Measurements from ENCODE around the gene RAC3. TPM values are rescaled to one million over a fixed set of nuclear protein-coding genes. Genes with fewer than 3 reads are reported as not detected.

Gene RAC3
- total RNA-seq, 1 experiment from 2014 or later, result 84.8 TPM

DNA sequence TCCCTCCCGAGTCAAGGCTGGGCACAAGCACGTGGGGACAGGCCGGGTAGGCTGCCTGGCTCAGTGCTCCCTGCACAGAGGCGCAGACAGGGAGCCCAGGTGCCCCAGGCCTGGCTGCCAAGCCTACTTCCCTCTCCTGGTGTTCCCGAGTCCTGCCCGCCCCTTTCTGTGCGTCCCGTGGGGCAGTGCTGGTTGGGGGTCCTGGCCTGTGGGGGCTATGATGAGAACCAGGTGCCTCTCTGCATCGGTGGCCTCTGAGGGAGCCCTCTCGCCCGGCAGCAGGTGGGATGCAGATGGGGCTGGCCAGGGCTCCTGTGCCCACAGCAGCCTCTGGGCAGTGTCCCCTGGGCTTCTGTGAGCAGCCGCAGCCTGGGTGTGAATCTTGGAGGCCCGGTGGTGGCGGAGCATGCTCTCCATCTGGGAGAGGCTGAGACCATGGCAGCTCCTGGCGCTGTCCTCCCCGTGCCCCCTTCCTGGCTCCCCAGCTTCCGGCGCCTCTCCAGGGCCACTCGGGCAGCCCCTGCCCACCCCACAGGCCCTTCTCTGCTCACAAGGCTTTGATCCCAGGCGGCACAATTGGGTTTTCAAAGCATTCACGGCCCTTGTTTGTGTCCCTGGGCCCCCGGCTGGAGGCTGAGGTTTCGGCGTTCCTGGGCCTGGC is 16.0 kb upstream of the RAC3 start:
- Histone ChIP-seq H3K56ac (ENCODE audit: insufficient read length, low read depth, low read length) (no peak overlapping the region), H3K27ac (ENCODE audit: insufficient read length, low read depth, low read length) (no peak overlapping the region), H3K23me2 (ENCODE audit: insufficient read length, low read depth, low read length, poor library complexity, severe bottlenecking) (no peaks in the 10 kb centered on the region), H2BK120ac (ENCODE audit: low read depth, low read length, poor library complexity, severe bottlenecking) (no peak overlapping the region), H4K5ac (ENCODE audit: insufficient read length, low read depth, low read length) (no peak overlapping the region), H2BK15ac (ENCODE audit: low read depth, low read length) (no peak overlapping the region), H3K9ac (ENCODE audit: extremely low read depth, insufficient read length, low read length) (no peak overlapping the region), H4K91ac (ENCODE audit: insufficient read length, low read depth, low read length) (no peak overlapping the region), H3K79me2 (ENCODE audit: insufficient read depth, low read length) (no peaks in the 10 kb centered on the region), H3K23ac (ENCODE audit: insufficient read length, low read depth, low read length) (no peak overlapping the region), H3K18ac (ENCODE audit: insufficient read length, low read depth, low read length) (no peak overlapping the region), H3K4me2 (ENCODE audit: insufficient read depth, insufficient read length, low read length) (no peak overlapping the region), H3K4me1 (ENCODE audit: insufficient read depth, low read length) (no peaks in the 10 kb centered on the region), H3T11ph (ENCODE audit: low read length) (no peak overlapping the region), H3K4ac (ENCODE audit: low read depth, low read length) (no peak overlapping the region), H3K79me1 (ENCODE audit: insufficient read depth, low read depth, low read length, poor library complexity, severe bottlenecking) (no peaks in the 10 kb centered on the region), H2AFZ (ENCODE audit: low read length) (no peak overlapping the region), H2BK5ac (ENCODE audit: insufficient read length, low read length) (no peak overlapping the region), H4K20me1 (ENCODE audit: control insufficient read depth, insufficient read depth, insufficient read length) (no peaks in the 10 kb centered on the region), H3K27me3 (ENCODE audit: insufficient read depth, low read length) (no peaks in the 10 kb centered on the region), H3K14ac (ENCODE audit: insufficient read depth, low read length) (no peak overlapping the region), H2BK20ac (ENCODE audit: low read depth, low read length, poor library complexity, severe bottlenecking) (no peak overlapping the region), H2AK5ac (ENCODE audit: insufficient read length, low read length) (no peak overlapping the region), H3K9me3 (ENCODE audit: control insufficient read depth, low read depth, low read length) (no peaks in the 10 kb centered on the region), H2BK12ac (ENCODE audit: insufficient read length, low read depth, low read length) (no peak overlapping the region), H4K8ac (replicated peaks; ENCODE audit: insufficient read length, low read depth, low read length) (no peak overlapping the region)
- H3K36me3 Mint-ChIP-seq (ENCODE audit: insufficient read depth in 1 of 3, low read depth in 3 of 3), result peaks cover 2 to 8% (median 3%) of the 10 kb centered on the region in 3 experiments; a peak in 4 of 7 replicates
- H3K9me3 Mint-ChIP-seq, result no peaks in the 10 kb centered on the region
- 0 out of 4 replicates have a peak, but pooled peaks cover 0 to 2% of the 10 kb centered on the region in 2 experiments for H3K4me1 Mint-ChIP-seq
- no peaks in the 10 kb centered on the region for H3K27me3 Mint-ChIP-seq (ENCODE audit: low read depth)
- H3K27ac Mint-ChIP-seq, result no peak overlapping the region
- no CpG with 5 or more reads among the region's 24 CpGs for WGBS (ENCODE audit: extremely low coverage, insufficient read length, low lambda C conversion rate)
- TF ChIP-seq, protein P1, sequence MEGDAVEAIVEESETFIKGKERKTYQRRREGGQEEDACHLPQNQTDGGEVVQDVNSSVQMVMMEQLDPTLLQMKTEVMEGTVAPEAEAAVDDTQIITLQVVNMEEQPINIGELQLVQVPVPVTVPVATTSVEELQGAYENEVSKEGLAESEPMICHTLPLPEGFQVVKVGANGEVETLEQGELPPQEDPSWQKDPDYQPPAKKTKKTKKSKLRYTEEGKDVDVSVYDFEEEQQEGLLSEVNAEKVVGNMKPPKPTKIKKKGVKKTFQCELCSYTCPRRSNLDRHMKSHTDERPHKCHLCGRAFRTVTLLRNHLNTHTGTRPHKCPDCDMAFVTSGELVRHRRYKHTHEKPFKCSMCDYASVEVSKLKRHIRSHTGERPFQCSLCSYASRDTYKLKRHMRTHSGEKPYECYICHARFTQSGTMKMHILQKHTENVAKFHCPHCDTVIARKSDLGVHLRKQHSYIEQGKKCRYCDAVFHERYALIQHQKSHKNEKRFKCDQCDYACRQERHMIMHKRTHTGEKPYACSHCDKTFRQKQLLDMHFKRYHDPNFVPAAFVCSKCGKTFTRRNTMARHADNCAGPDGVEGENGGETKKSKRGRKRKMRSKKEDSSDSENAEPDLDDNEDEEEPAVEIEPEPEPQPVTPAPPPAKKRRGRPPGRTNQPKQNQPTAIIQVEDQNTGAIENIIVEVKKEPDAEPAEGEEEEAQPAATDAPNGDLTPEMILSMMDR (conservative IDR thresholded peaks at IDR 0.05), result no peak
- no peak overlapping the region for H3K4me3 Mint-ChIP-seq
- DNase-seq, result no peak

Data from H9 (cell line).